GM13976 (cell line): ENCODE data around the gene MRNIP.
A peak's percentile ranks its signal among the peaks of the same experiment; 100 is the strongest.

Source experiments
- DNase-seq: peaks from one replicate; pipeline ENCODE4 v3.0.0; 2012; ENCODE audit warnings: low spot score
- CTCF ChIP-seq: IDR thresholded peaks from 2 replicates; pipeline ENCODE4 v1.5.1; 2012; ENCODE audit warnings: borderline replicate concordance, mild to moderate bottlenecking; ENCODE audit not compliant: insufficient read depth; ENCODE audit errors: extremely low read depth, missing control alignments, control extremely low read depth
- in situ Hi-C: fragments of 300-500 bp; cut with MboI; formaldehyde crosslinking; loops from one replicate; pipeline ENCODE4 v1.12.0; 2022; ENCODE audit warnings: low sequenced_read_pairs, mixed read lengths, inconsistent platforms; ENCODE audit not compliant: unreplicated experiment

The MRNIP gene

GRCh38 chr5:179858586-179859427 is at the start of gene MRNIP:
MRNIP (minus strand) TSS chr5:179858817; CDS start chr5:179858796, 21 bp downstream.
- DNase-seq, result peak; percentile 96
- TF ChIP-seq CTCF, result peak; percentile 10
- in situ Hi-C loops, result no loop called here

- peak; percentile 92 for DNase-seq
- peak; percentile 63 for TF ChIP-seq CTCF
- in situ Hi-C loops, result no loop called here
Measured at GRCh38 chr5:179907556-179908324, 49.1 kb upstream of the MRNIP start, which contains the start of gene TBC1D9B. TBC1D9B (minus strand) TSS chr5:179907897; CDS start chr5:179907821, 76 bp downstream.

- no peak for TF ChIP-seq CTCF
- in situ Hi-C loops, result no loop called here
Measured at GRCh38 chr5:179906795-179907555, 48.4 kb upstream of the MRNIP start.

GRCh38 chr5:179906294-179906794 is 47.7 kb upstream of the MRNIP start:
- in situ Hi-C loops, result no loop called here
- no peak for DNase-seq
- TF ChIP-seq CTCF, result no peak

More at GRCh38 chr5:179906795-179907555, 48.4 kb upstream of the MRNIP start:
- no peak for DNase-seq

GRCh38 chr5:179905161-179905560 is 46.5 kb upstream of the MRNIP start:
- no peak for TF ChIP-seq CTCF
- in situ Hi-C loops, result no loop called here
- DNase-seq, result no peak
